WERI-Rb-1 (cell line): ENCODE results near the gene SYT9.

Experiments
- DNase-seq: peaks from one replicate; pipeline ENCODE4 v3.0.0-alpha.2; 2020
- H3K27ac ChIP-seq: fragments of 250-450 bp; sonication (Bioruptor Pico); 2 replicates; pipeline ENCODE4 v1.5.1; 2020; ENCODE audit warnings: mild to moderate bottlenecking, moderate library complexity
- H3K27me3 ChIP-seq: fragments of 250-450 bp; sonication (Bioruptor Pico); 2 replicates; pipeline ENCODE4 v1.5.1; 2021; ENCODE audit warnings: mild to moderate bottlenecking, low read depth, moderate library complexity; ENCODE audit not compliant: insufficient read depth, severe bottlenecking
- H3K36me3 ChIP-seq: fragments of 250-450 bp; sonication (Bioruptor Pico); 2 replicates; pipeline ENCODE4 v1.5.1; 2020; ENCODE audit warnings: mild to moderate bottlenecking, moderate library complexity
- H3K4me3 ChIP-seq: 2 replicates; pipeline ENCODE4 v1.5.1; 2011; ENCODE audit warnings: low read depth, mild to moderate bottlenecking, control low read depth, low read length
- H3K9me3 ChIP-seq: fragments of 250-450 bp; sonication (Bioruptor Pico); 2 replicates; pipeline ENCODE4 v1.5.1; 2021; ENCODE audit warnings: mild to moderate bottlenecking, moderate library complexity; ENCODE audit not compliant: severe bottlenecking
- TF ChIP-seq, protein P1 (sequence below): IDR thresholded peaks from 2 replicates; pipeline ENCODE4 v1.5.1; 2011; ENCODE audit warnings: low read depth, mild to moderate bottlenecking, control low read depth, inconsistent platforms, low read length

The SYT9 gene

DNA sequence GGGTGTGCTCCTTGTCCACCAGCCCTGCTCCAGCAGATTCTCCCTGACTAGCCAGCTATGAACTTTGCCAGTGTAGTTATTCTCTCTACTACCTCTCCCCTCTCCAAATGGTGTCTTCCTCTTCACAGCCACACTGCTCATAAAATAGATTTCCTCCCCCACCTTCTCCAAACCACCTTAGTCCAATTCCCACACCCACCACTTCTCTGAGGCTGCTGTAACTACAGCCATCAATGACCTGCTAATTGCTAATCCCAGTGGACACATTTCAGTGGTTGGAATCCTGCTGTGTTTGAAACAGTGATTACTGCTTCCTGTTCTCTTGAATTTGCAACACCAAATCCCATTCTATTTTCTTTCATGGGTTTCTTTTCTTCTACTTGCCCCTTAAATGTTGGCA, 23.4 kb downstream of the SYT9 start:
- no peak for DNase-seq
- Histone ChIP-seq H3K36me3 (no peaks in the 10 kb centered on the region), H3K9me3 (no peaks in the 10 kb centered on the region), H3K27ac (no peak overlapping the region), H3K27me3 (peaks cover 7% of the 10 kb centered on the region), H3K4me3 (no peak overlapping the region)
- TF ChIP-seq, protein P1, sequence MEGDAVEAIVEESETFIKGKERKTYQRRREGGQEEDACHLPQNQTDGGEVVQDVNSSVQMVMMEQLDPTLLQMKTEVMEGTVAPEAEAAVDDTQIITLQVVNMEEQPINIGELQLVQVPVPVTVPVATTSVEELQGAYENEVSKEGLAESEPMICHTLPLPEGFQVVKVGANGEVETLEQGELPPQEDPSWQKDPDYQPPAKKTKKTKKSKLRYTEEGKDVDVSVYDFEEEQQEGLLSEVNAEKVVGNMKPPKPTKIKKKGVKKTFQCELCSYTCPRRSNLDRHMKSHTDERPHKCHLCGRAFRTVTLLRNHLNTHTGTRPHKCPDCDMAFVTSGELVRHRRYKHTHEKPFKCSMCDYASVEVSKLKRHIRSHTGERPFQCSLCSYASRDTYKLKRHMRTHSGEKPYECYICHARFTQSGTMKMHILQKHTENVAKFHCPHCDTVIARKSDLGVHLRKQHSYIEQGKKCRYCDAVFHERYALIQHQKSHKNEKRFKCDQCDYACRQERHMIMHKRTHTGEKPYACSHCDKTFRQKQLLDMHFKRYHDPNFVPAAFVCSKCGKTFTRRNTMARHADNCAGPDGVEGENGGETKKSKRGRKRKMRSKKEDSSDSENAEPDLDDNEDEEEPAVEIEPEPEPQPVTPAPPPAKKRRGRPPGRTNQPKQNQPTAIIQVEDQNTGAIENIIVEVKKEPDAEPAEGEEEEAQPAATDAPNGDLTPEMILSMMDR: no peak

DNA sequence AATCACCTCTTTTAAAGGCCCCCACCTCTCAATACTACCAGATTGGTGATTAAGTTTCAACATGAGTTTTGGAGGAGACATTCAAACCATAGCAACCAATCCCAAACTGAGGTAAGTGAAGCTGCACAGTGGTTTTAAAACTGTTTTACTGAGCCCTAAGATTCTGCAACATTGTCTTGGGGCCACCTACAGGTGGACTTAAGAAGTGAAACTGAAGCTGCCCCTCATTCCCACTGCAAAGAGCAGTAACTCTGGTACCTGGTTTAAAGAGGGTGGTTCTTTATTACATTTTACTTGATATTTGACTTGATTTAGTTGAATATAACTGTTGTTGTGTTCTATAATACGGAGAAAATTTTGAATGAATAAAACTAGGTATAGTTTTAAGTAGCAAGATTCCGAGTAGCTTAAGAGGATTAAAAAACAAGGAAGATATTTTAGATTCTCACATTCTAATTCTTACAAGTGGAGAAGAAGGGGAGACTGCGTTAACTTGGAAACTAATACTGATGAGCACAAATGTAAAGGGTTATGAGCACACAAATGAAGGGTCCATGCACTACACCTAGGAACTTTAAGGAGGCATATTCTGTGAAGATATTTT, 26.7 kb downstream of the SYT9 start:
- Histone ChIP-seq H3K36me3 (no peaks in the 10 kb centered on the region), H3K27ac (no peak overlapping the region), H3K27me3 (peaks cover 3% of the 10 kb centered on the region), H3K9me3 (no peaks in the 10 kb centered on the region), H3K4me3 (no peak overlapping the region)
- TF ChIP-seq, protein P1: peak; percentile 57
- peak; percentile 18 for DNase-seq

DNA sequence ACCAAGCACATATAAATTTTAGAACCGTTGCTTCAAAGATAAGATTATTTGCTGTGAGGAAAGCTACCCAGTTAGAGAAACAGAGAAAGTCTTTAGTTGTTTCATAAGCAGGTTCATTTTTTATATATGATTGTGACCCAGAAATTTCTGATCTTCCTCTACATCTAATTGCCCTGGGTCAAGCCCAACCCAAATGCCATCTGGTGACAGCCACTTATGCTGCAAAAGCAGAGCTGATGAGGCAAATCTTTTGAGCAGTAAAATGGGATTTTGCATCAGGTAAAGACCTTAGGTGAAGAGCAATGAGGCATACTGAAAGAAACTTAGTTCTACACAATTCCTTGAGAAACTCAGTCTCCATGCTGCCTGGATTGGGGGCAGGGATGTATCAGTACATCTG, 28.0 kb downstream of the SYT9 start:
- TF ChIP-seq, protein P1: no peak
- no peak for DNase-seq
- H3K4me3 ChIP-seq: no peak overlapping the region
- H3K27me3 ChIP-seq: peaks cover 6% of the 10 kb centered on the region
- H3K27ac ChIP-seq: no peak overlapping the region
- no peaks in the 10 kb centered on the region for H3K36me3 ChIP-seq
- H3K9me3 ChIP-seq: no peaks in the 10 kb centered on the region

DNA sequence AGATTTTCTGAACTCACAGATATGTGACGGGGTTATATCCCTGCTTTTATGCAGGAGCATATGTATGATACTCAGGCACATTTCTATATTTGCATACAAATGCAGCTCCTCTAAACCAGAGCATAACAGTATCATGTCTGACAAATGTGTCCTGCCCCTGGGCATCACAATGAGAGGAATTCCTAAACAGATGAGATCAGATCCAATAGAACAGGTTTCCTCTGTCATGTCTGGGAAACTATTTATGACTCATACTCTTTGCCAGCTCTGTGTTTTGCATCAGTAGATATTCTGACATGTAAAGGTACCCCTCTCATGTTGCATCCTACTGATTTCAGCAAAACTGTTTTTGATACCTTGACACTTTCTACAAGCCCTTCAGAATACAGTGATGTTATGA, 29.4 kb downstream of the SYT9 start:
- H3K36me3 ChIP-seq: no peaks in the 10 kb centered on the region
- TF ChIP-seq, protein P1: no peak
- H3K27me3 ChIP-seq: peaks cover 6% of the 10 kb centered on the region
- no peak overlapping the region for H3K4me3 ChIP-seq
- H3K9me3 ChIP-seq: peaks cover 1% of the 10 kb centered on the region
- H3K27ac ChIP-seq: no peak overlapping the region
- no peak for DNase-seq

DNA sequence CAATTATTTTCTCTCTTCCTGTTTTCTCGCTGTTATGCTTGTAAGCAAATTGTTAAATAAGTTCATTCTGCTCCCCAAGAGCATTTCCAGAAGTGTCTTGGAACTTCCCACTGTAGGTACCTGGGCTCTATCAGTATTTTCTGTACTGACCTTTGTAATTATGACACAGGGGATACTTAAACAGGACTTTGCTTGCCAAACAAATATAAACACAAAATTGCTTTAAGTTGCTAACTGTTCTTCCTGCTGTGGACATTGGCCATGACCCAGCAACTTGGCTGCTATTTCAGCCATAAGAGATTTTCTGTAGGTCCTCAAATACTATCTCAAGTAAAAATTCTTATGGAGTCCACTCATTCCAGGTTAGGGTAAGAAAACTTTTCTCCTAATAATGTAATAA, 30.1 kb downstream of the SYT9 start:
- H3K4me3 ChIP-seq: no peak overlapping the region
- no peak for DNase-seq
- H3K27ac ChIP-seq: no peak overlapping the region
- H3K9me3 ChIP-seq: peaks cover 3% of the 10 kb centered on the region
- peaks cover 6% of the 10 kb centered on the region for H3K27me3 ChIP-seq
- no peaks in the 10 kb centered on the region for H3K36me3 ChIP-seq
- TF ChIP-seq, protein P1: no peak

DNA sequence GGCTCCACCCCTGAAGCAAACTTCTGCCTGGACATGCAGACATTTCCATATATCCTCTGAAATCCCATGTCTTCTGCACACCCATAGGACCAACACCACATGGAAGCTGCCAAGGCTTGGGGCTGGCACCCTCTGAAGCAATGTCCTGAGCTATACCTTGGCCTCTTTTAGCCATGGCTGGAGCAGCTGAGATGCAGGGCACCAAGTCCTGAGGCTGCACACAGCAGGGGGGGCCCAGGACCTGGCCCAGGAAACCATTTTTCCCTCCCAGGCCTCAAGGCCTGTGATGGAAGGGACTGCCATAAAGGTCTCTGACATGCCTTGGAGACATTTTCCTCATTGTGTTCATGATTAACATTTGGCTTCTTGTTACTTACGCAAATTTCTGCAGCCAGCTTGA, 34.5 kb downstream of the SYT9 start:
- Histone ChIP-seq H3K4me3 (no peak overlapping the region), H3K9me3 (peaks cover 3% of the 10 kb centered on the region), H3K27me3 (peaks cover 15% of the 10 kb centered on the region), H3K27ac (no peak overlapping the region), H3K36me3 (no peaks in the 10 kb centered on the region)
- DNase-seq: no peak
- TF ChIP-seq, protein P1: no peak
